Heart right ventricle (tissue), 16 donors: ENCODE data around the gene NAA10. TPM values are rescaled to one million over a fixed set of nuclear protein-coding genes. Genes with fewer than 3 reads are reported as not detected.

Experiments
- ATAC-seq, 8 donors: fragments of 200-7000 bp; cut with Tn5 transposase; one replicate each; pipeline ENCODE4 v1.9.1; 2020; ENCODE audit warnings: mild to moderate bottlenecking in 8 of 8, moderate library complexity in 8 of 8, moderate number of reproducible peaks in 1 of 8
- DNase-seq, 2 donors: peaks; one replicate each; pipeline ENCODE4 v3.0.0-alpha.2; 2020
- H3K27ac ChIP-seq, 10 donors: fragments of 200-600 bp; sonication (generic) in 2 of 10; one replicate each; pipeline versions ENCODE4 v1.5.0 to v1.8.0; 2020 to 2022; ENCODE audit warnings: mild to moderate bottlenecking in 3 of 10
- H3K27me3 ChIP-seq, 7 donors: fragments of 200-600 bp; one replicate each; pipeline ENCODE4 v1.8.0; 2021 to 2022; ENCODE audit warnings: mild to moderate bottlenecking in 2 of 7
- H3K36me3 ChIP-seq, 9 donors: fragments of 200-600 bp; sonication (generic) in 1 of 9; one replicate each; pipeline versions ENCODE4 v1.5.0 to v1.8.0; 2020 to 2022; ENCODE audit warnings: mild to moderate bottlenecking in 2 of 9
- H3K4me1 ChIP-seq, 9 donors: fragments of 200-600 bp; sonication (generic) in 1 of 9; one replicate each; pipeline versions ENCODE4 v1.5.0 to v1.8.0; 2020 to 2022; ENCODE audit warnings: mild to moderate bottlenecking in 4 of 9
- H3K4me3 ChIP-seq, 10 donors: fragments of 200-600 bp; sonication (generic) in 2 of 10; one replicate each; pipeline versions ENCODE4 v1.5.0 to v1.8.0; 2020 to 2022; ENCODE audit warnings: mild to moderate bottlenecking in 7 of 10, moderate library complexity in 2 of 10
- H3K9me3 ChIP-seq, 11 donors: fragments of 200-600 bp in 10 of 11; sonication (generic) in 2 of 11; one replicate each; pipeline versions ENCODE4 v1.5.0 to v1.8.0; 2013 to 2022; ENCODE audit warnings: mild to moderate bottlenecking in 2 of 11, control low read depth in 1 of 11, moderate library complexity in 1 of 11
- CTCF ChIP-seq, 9 donors: fragments of 200-600 bp; sonication (generic) in 2 of 9; IDR thresholded peaks; one replicate each; pipeline versions ENCODE4 v1.5.0 to v1.8.0; 2021 to 2022; ENCODE audit warnings: antibody characterized with exemption in 9 of 9, mild to moderate bottlenecking in 5 of 9, moderate library complexity in 1 of 9
- WGBS, 2 donors: extraction: QIAGEN DNeasy Blood & Tissue Kit; methylation state at CpG; one replicate each; pipeline ENCODE4 v1.1.7; 2013; ENCODE audit warnings: inconsistent platforms in 1 of 2; 5-methylcytosine and 5-hydroxymethylcytosine counted together
- intact Hi-C, 10 donors: fragments of 100-400 bp; cut with DNase I; formaldehyde crosslinking; loops; one replicate each; pipeline versions ENCODE4 v1.11.1 to v1.14.2; 2022
- polyA plus RNA-seq, 2 donors: library from polyadenylated mRNA; stranded (reverse); fragments of 200-250 nt; gene quantifications; one replicate each; pipeline ENCODE4 v1.2.3, GENCODE V29; 2013
- total RNA-seq, 10 donors: library from RNA; stranded (reverse); fragmentation: NEBNext Ultra II Directional in 3 of 10; extraction: Animal tissue kit (Norgen Biotek cat#: 25700) in 3 of 10; gene quantifications; one replicate each; pipeline versions ENCODE4 v1.2.1 to v1.2.4, GENCODE V29; 2021 to 2023
- donor health status: Arrhythmogenic right ventricular cardiomyopathy.
- donor health status: ischemic (EF 13 %, LVEDD 7.1; RV severe dilation, severe dysfunction).
- donor health status: healthy with polysubstance abuse.
- donor health status: DM: no; HTN: yes; CAD: no.
- donor health status: DM: no; HTN: no; CAD: no.
- donor health status: ischemic (EF 25% LVEDD 6.9; RV normal size, moderate dysfunction).
- donor health status: ischemic (EF 25% LVEDD 5.7; RV mildly dilated, moderate dysfunction).
- donor health status: healthy.
- donor health status: DM: yes; HTN: yes; CAD: no.
- donor health status: Ischemic cardiomyopathy.
- donor health status: ischemic (EF 35%, LVEDD 5.7; RV mildly dilated, moderate dysfunction).
- donor health status: nonischemic (EF 11% LVEDD 7.7; RV severe dilation, severe dysfunction).
- donor health status: DM: yes; HTN: yes; CAD: no.
- donor health status: PGD.
- donor health status: ischemic (EF 29% LVEDD 5.4; RV normal size, mild dysfunction).
- donor health status: nonischemic (EF 23%, LVEDD 6.1; RV moderate dilation, normal function).

The NAA10 gene
- total and polyA plus RNA-seq, 12 donors = 46.9 to 228 (median 62.2) TPM

GRCh38 chrX:153973127-153974002 is 38.5 kb upstream of the NAA10 start:
- WGBS, 2 donors = 29 to 36% methylated on average over 20 of the region's 20 CpGs
- peak overlapping the region; percentile 93 to 100 (median 100) for H3K27ac ChIP-seq
- ATAC-seq = no peak
- H3K4me1 ChIP-seq = peaks cover 3 to 39% (median 29%) of the 10 kb centered on the region in 9 donors
- H3K4me3 ChIP-seq = peak overlapping the region in 9 of 10 donors; percentile 47 to 91 (median 80)
- no peak for DNase-seq
- no peaks in the 10 kb centered on the region for H3K36me3 ChIP-seq
- no peaks in the 10 kb centered on the region for H3K9me3 ChIP-seq
- TF ChIP-seq CTCF (IDR thresholded peaks at IDR 0.05) = no peak
- H3K27me3 ChIP-seq = peaks cover 0 to 39% (median 0%) of the 10 kb centered on the region in 7 donors
- intact Hi-C loops = no loop called here

- DNase-seq = peak; percentile 80 to 84
- intact Hi-C loops = no loop called here
- H3K4me1 ChIP-seq = peaks cover 5 to 47% (median 37%) of the 10 kb centered on the region in 9 donors
- WGBS, 2 donors = 0% methylated on average over 43 to 62 of the region's 103 CpGs
- peaks cover 0 to 32% (median 0%) of the 10 kb centered on the region in 7 donors for H3K27me3 ChIP-seq
- H3K36me3 ChIP-seq = no peaks in the 10 kb centered on the region
- peak; percentile 36 to 73 (median 57) for ATAC-seq
- no peak for TF ChIP-seq CTCF (IDR thresholded peaks at IDR 0.05)
- H3K27ac ChIP-seq = peak within 1 kb of the TSS; percentile 93 to 100 (median 100)
- H3K4me3 ChIP-seq = peak within 1 kb of the TSS; percentile 47 to 92 (median 83)
- no peaks in the 10 kb centered on the region for H3K9me3 ChIP-seq
Observed at GRCh38 chrX:153972368-153973126, 37.7 kb upstream of the NAA10 start, which contains the start of gene TMEM187. Gene TMEM187 (plus strand): TSS chrX:153972754. CDS start chrX:153982063, 9,309 bp downstream.

GRCh38 chrX:153971450-153972367 is 36.9 kb upstream of the NAA10 start, which contains the start of gene HCFC1:
Gene HCFC1 (minus strand): TSS chrX:153971818. CDS start chrX:153970840, 978 bp downstream.
- 0% methylated on average over 62 to 87 of the region's 96 CpGs for WGBS, 2 donors
- no peaks in the 10 kb centered on the region for H3K36me3 ChIP-seq
- H3K27ac ChIP-seq = peak within 1 kb of the TSS; percentile 93 to 100 (median 100)
- no peaks in the 10 kb centered on the region for H3K9me3 ChIP-seq
- intact Hi-C loops = no loop called here
- DNase-seq (peak; percentile 90 to 92), ATAC-seq (peak; percentile 70 to 83 (median 77))
- peaks cover 5 to 55% (median 46%) of the 10 kb centered on the region in 9 donors for H3K4me1 ChIP-seq
- H3K4me3 ChIP-seq = peak within 1 kb of the TSS; percentile 47 to 92 (median 83)
- no peak for TF ChIP-seq CTCF (IDR thresholded peaks at IDR 0.05)
- peaks cover 0 to 28% (median 0%) of the 10 kb centered on the region in 7 donors for H3K27me3 ChIP-seq
